Dermis blood vessel endothelial cell (primary cell): ENCODE data around the gene TTI1. TPM values are rescaled to one million over a fixed set of nuclear protein-coding genes. Genes with fewer than 3 reads are reported as not detected.

ENCODE experiments used
- DNase-seq: peaks from one replicate; pipeline ENCODE4 v3.0.0; 2010
- total RNA-seq: library from RNA; depleted of rRNA; stranded (reverse); fragments of >200 nt; gene quantifications from 2 replicates; pipeline ENCODE4 v1.2.3, GENCODE V29; 2014

TTI1 gene
- total RNA-seq, 1 donor from 2014 or later, result 18.5 TPM

- DNase-seq, result no peak
These were observed 45.5 kb downstream of the TTI1 start for GRCh38 chr20:37987602-37988290.

GRCh38 chr20:37986873-37987601, 46.2 kb downstream of the TTI1 start:
- DNase-seq, result no peak

GRCh38 chr20:37986044-37986858, 47.0 kb downstream of the TTI1 start:
- DNase-seq, result no peak

GRCh38 chr20:37984018-37984785, 49.1 kb downstream of the TTI1 start:
- no peak for DNase-seq

- no peak for DNase-seq
These were observed 50.0 kb downstream of the TTI1 start for GRCh38 chr20:37983286-37983685.

- DNase-seq, result no peak
These were observed 51.7 kb downstream of the TTI1 start for GRCh38 chr20:37981568-37981967.

- DNase-seq, result no peak
These were observed 52.4 kb downstream of the TTI1 start for GRCh38 chr20:37980876-37981275.

- DNase-seq, result no peak
These were observed 52.9 kb downstream of the TTI1 start for GRCh38 chr20:37980383-37980782.

- DNase-seq, result no peak
These were observed 54.0 kb downstream of the TTI1 start for GRCh38 chr20:37979021-37979985.

GRCh38 chr20:37977786-37978185, 55.5 kb downstream of the TTI1 start:
- DNase-seq, result no peak

GRCh38 chr20:37977338-37977737, 55.9 kb downstream of the TTI1 start:
- DNase-seq, result no peak

GRCh38 chr20:37976887-37977286, 56.4 kb downstream of the TTI1 start:
- DNase-seq, result no peak

GRCh38 chr20:37973059-37973910, 60.0 kb downstream of the TTI1 start:
- DNase-seq, result no peak

- DNase-seq, result no peak
These were observed 60.8 kb downstream of the TTI1 start for GRCh38 chr20:37972256-37973058.

- DNase-seq, result no peak
These were observed 61.6 kb downstream of the TTI1 start for GRCh38 chr20:37971561-37972127.

GRCh38 chr20:37970856-37971245, 62.4 kb downstream of the TTI1 start:
- DNase-seq, result no peak

- no peak for DNase-seq
These were observed 63.1 kb downstream of the TTI1 start for GRCh38 chr20:37969949-37970855.

GRCh38 chr20:37968841-37969401, 64.3 kb downstream of the TTI1 start:
- no peak for DNase-seq
